Glomerular visceral epithelial cell (primary cell): ENCODE data around the gene COPS7A.
"Not testable (repeated sequence)": the region's sequence is repeated elsewhere in the genome, so short reads cannot be mapped to it uniquely, and the experiment has no call there.

Experiments used
- DNase-seq: peaks from one replicate; pipeline ENCODE4 v3.0.0-alpha.2; 2016; ENCODE audit errors: extremely low spot score

Gene COPS7A

GRCh38 chr12:6701078-6701768 lies 22.6 kb upstream of the COPS7A start:
- no peak for DNase-seq

- DNase-seq, result no peak
Observed at GRCh38 chr12:6703631-6704030, 20.2 kb upstream of the COPS7A start.

- not testable (repeated sequence) for DNase-seq
Observed at GRCh38 chr12:6708351-6708750, 15.5 kb upstream of the COPS7A start.

GRCh38 chr12:6708960-6709394 lies 14.9 kb upstream of the COPS7A start:
- DNase-seq, result no peak

- not testable (repeated sequence) for DNase-seq
Observed at GRCh38 chr12:6716031-6716873, 7.6 kb upstream of the COPS7A start.

- DNase-seq, result no peak
Observed at GRCh38 chr12:6716874-6717437, 6.9 kb upstream of the COPS7A start.

GRCh38 chr12:6722863-6723262 lies 983 bp upstream of the COPS7A start:
- DNase-seq, result no peak

- peak; percentile 32 for DNase-seq
Observed at GRCh38 chr12:6724409-6724797, 557 bp downstream of the COPS7A start.

- no peak for DNase-seq
Observed at GRCh38 chr12:6725350-6725749, 1.5 kb downstream of the COPS7A start.

- DNase-seq, result no peak
Observed at GRCh38 chr12:6729186-6729585, 5.3 kb downstream of the COPS7A start.

- DNase-seq, result no peak
Observed at GRCh38 chr12:6730169-6730568, 6.3 kb downstream of the COPS7A start.

GRCh38 chr12:6734506-6735387 lies 10.9 kb downstream of the COPS7A start:
- DNase-seq, result no peak

GRCh38 chr12:6735448-6736191 lies 11.8 kb downstream of the COPS7A start:
- DNase-seq, result peak; percentile 57

GRCh38 chr12:6736754-6737153 lies 12.9 kb downstream of the COPS7A start:
- DNase-seq, result no peak

GRCh38 chr12:6742080-6742479 lies 18.2 kb downstream of the COPS7A start:
- DNase-seq, result not testable (repeated sequence)

- DNase-seq, result no peak
Observed at GRCh38 chr12:6742834-6743233, 19.0 kb downstream of the COPS7A start.

GRCh38 chr12:6743300-6743699 lies 19.5 kb downstream of the COPS7A start:
- DNase-seq, result not testable (repeated sequence)

GRCh38 chr12:6745741-6746525 lies 22.1 kb downstream of the COPS7A start:
- DNase-seq, result no peak

- DNase-seq, result no peak
Observed at GRCh38 chr12:6747216-6747615, 23.4 kb downstream of the COPS7A start.

GRCh38 chr12:6748761-6749160 lies 24.9 kb downstream of the COPS7A start:
- DNase-seq, result no peak
